ENCODE results near the gene GPR179.
A peak's percentile ranks its signal among the peaks of the same experiment; 100 is the strongest.
"Not testable (repeated sequence)": the region's sequence is repeated elsewhere in the genome, so short reads cannot be mapped to it uniquely, and the experiment has no call there.

The GPR179 gene

GRCh38 chr17:38322897-38323296 lies 20.9 kb downstream of the GPR179 start:
- DNase-seq: no peak

GRCh38 chr17:38322156-38322779 lies 21.5 kb downstream of the GPR179 start:
- peak; percentile 42 to 69 (median 46) for DNase-seq

GRCh38 chr17:38320482-38320881 lies 23.3 kb downstream of the GPR179 start:
- no peak for DNase-seq

DNA sequence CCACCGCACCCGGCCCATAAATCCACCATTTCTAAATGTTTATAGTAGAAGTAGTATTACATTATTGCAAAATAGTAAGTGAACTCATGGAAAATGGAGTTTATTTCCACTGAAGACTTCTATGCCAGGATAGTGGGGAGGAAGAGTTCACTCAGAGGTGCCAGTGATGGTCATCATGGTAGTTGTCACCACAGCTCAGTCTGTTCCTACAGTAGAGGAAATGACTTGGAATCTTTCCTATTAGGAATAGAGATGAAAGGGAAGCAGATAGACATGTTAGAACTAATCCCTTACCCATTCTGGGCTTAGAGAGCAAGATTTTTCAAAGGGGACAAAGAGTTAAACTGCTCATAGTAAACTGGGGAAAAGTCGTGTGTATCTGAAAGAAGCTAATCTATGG lies 26.7 kb downstream of the GPR179 start:
- no peak for DNase-seq

DNA sequence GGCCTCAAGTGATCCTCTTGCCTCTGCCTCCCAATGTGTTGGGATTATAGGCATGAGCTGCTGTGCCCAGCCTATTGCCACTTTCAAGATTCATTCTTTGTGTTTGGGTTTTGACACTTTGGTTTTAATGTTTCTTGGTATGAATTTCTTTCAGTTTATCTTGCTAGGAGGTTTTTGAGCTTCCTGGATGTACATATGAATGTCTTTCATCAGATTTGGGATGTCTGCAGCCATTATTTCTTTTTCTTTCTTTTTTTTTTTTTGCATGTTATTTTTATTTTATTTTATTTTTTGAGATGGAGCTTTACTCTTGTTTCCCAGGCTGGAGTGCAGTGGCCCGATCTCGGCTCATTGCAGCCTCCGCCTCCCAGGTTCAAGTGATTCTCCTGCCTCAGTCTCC lies 28.3 kb downstream of the GPR179 start:
- no peak for DNase-seq

DNA sequence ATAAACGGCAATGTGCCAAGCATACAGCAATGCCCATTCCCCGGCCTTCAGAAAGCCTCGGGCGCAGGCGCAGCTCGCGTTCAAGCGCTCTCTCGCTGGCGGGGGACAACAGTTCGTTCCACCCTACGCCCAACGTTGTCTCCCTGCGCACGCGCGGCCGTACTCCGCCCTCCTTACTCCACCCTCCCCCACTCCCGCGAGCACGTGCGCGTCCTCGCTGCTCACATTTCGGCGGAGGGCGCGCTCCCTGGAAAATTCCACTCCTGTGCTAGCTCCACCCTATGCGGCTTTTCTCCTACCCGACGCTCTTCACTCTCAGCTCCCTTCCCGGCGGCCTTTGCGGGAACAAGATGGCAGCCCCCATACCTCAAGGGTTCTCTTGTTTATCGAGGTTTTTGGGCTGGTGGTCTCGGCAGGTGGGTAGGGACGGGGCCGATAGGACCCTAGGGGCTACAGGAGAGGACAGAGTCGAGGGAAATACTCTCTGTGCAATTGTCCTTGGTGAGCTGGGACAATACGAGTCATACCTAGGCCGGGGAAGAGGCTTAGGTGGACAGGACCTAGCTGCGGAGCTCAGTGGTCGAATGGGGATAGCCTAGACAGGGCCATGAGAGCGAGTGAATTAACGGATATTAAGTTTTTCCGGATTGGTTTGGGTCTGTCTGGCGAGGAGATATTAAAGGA lies 46.8 kb downstream of the GPR179 start, which contains the start of gene MRPL45:
Gene MRPL45 (plus strand): TSS at position 335 of the 684 bp plus-strand sequence. CDS start 16 bp downstream, at position 351.
- peak; percentile 84 to 88 (median 84) for DNase-seq

- DNase-seq: not testable (repeated sequence)
Measured at GRCh38 chr17:38295602-38296365, 48.0 kb downstream of the GPR179 start.

DNA sequence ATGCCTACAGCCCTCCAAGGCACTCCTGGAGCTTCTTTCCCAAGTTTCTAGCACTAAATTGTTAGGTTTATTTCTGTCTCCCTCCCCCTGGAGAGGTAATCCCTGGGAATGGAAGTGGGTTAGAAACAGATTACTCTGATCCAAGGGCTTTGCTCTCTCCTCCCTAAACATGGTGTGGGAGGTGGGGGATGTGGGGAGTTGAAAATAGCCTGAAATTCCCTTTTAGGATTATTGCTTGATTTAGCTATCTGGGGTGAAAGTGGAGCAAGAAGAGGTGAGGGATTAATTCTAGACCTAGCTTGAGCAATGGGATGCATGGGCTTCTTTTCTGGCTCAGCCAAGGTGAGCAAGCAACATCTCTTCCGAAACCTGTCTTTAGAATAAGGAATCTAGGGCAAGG lies 54.0 kb downstream of the GPR179 start:
- not testable (repeated sequence) for DNase-seq

DNA sequence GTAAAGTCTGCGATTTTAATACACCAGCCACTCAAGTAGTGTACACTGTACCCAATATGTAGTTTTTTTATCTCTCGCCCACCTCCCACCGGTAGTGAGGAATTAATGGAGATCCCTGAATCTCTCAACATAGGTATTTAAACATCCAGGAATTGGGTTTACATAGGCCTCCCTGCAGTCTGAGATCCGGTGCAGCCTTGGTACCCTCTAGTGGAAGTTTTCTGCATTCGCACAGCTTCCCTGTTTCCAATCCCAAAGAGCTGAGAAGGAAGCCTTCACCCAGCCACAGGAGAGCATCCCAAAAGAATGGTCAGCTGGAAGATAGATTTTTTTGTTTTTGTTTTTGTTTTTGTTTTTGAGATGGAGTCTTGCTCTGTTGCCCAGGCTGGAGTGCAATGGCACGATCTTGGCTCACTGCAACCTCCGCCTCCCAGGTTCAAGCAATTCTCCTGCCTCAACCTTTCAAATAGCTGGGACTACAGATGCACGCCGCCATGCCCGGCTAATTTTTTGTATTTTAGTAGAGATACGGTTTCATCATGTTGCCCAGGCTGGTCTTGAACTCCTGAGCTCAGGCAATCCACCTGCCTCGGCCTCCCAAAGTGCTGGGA lies 55.4 kb downstream of the GPR179 start:
- not testable (repeated sequence) for DNase-seq

- not testable (repeated sequence) for DNase-seq
Measured at GRCh38 chr17:38286501-38287091, 57.2 kb downstream of the GPR179 start.

DNA sequence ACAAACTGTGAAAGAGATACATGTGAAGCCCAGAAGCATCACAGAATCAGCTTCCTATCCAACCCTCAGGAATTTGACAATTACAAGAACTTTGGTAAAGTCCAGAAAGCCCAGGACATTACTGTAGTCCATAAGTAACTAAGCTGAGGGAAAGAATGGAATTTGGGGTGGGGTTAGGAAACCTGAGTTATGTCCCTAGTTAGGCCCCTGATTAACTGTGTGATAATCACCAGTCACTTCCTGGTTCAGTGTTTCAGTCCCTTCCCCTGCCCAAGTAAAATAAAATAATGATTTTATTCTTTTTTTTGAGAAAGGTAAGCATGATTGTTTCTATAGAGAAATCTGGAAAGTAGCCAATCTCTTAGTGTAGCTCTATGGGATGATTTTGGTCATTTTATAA lies 57.8 kb downstream of the GPR179 start:
- DNase-seq: not testable (repeated sequence)

Data from activated CD4-positive, CD25-positive, alpha-beta regulatory T cell (primary cell).